Peyer's patch (tissue), 4 donors: ENCODE measurements around the gene RPL3. TPM values are rescaled to one million over a fixed set of nuclear protein-coding genes. Genes with fewer than 3 reads are reported as not detected.

Experiments
- DNase-seq, 3 donors: peaks; one replicate each; pipeline ENCODE4 v3.0.0-alpha.2; 2017 to 2019
- H3K27ac ChIP-seq, 4 donors: fragments of 200-600 bp; sonication (generic); one replicate each; pipeline ENCODE4 v1.5.1; 2016 to 2019
- H3K27me3 ChIP-seq, 2 donors: fragments of 200-600 bp; sonication (generic); one replicate each; pipeline ENCODE4 v1.5.1; 2019
- H3K36me3 ChIP-seq, 3 donors: fragments of 200-600 bp; sonication (generic); one replicate each; pipeline ENCODE4 v1.5.1; 2016 to 2019
- H3K4me1 ChIP-seq, 4 donors: fragments of 200-600 bp; sonication (generic); one replicate each; pipeline ENCODE4 v1.5.1; 2016 to 2019
- H3K4me3 ChIP-seq, 4 donors: fragments of 200-600 bp; sonication (generic); 1 replicate in 3 of 4; 2 replicates in 1 of 4; pipeline ENCODE4 v1.5.1; 2016 to 2019; ENCODE audit warnings: mild to moderate bottlenecking in 1 of 4
- H3K9me3 ChIP-seq, 4 donors: fragments of 200-600 bp; sonication (generic); one replicate each; pipeline ENCODE4 v1.5.1; 2016 to 2019; ENCODE audit warnings: mild to moderate bottlenecking in 1 of 4
- CTCF ChIP-seq, 6 experiments: fragments of 450-650 bp in 4 of 6; fragments of 200-600 bp in 2 of 6; sonication (generic) in 1 of 6; IDR thresholded peaks; one replicate each; pipeline ENCODE4 v1.5.1; 2017 to 2019; ENCODE audit warnings: antibody characterized with exemption in 6 of 6, mild to moderate bottlenecking in 3 of 6, moderate library complexity in 1 of 6
- POLR2A ChIP-seq, 2 donors: fragments of 450-650 bp; IDR thresholded peaks; one replicate each; pipeline ENCODE4 v1.5.1; 2017; ENCODE audit warnings: antibody characterized with exemption in 2 of 2, mild to moderate bottlenecking in 2 of 2, moderate library complexity in 2 of 2
- total RNA-seq, 4 donors: library from RNA; depleted of rRNA; stranded (reverse); fragments of >200 nt; gene quantifications; one replicate each; pipeline ENCODE4 v1.1.0, GENCODE V29; 2016

Gene RPL3
- total RNA-seq, 4 donors from 2014 or later: 736 to 1,914 (median 1,266) TPM

- Histone ChIP-seq H3K4me1 (no peaks in the 10 kb centered on the region), H3K36me3 (no peaks in the 10 kb centered on the region), H3K4me3 (no peak overlapping the region), H3K27me3 (no peaks in the 10 kb centered on the region), H3K9me3 (peaks cover 0 to 4% (median 0%) of the 10 kb centered on the region in 4 donors), H3K27ac (no peak overlapping the region)
- TF ChIP-seq POLR2A (IDR thresholded peaks at IDR 0.05): no peak
- no peak for TF ChIP-seq CTCF (IDR thresholded peaks at IDR 0.05)
- DNase-seq: no peak
Observed at GRCh38 chr22:39276440-39277141, 42.8 kb downstream of the RPL3 start.

- H3K9me3 ChIP-seq: peaks cover 0 to 4% (median 0%) of the 10 kb centered on the region in 4 donors
- no peak for DNase-seq
- no peaks in the 10 kb centered on the region for H3K36me3 ChIP-seq
- no peaks in the 10 kb centered on the region for H3K4me1 ChIP-seq
- no peak overlapping the region for H3K4me3 ChIP-seq
- no peak overlapping the region for H3K27ac ChIP-seq
- no peaks in the 10 kb centered on the region for H3K27me3 ChIP-seq
- TF ChIP-seq POLR2A (IDR thresholded peaks at IDR 0.05): no peak
- no peak for TF ChIP-seq CTCF (IDR thresholded peaks at IDR 0.05)
Observed at GRCh38 chr22:39275814-39276439, 43.5 kb downstream of the RPL3 start.

GRCh38 chr22:39273950-39274887 lies 45.2 kb downstream of the RPL3 start:
- no peak for DNase-seq
- Histone ChIP-seq H3K9me3 (peaks cover 0 to 4% (median 0%) of the 10 kb centered on the region in 4 donors), H3K4me3 (no peak overlapping the region), H3K27me3 (no peaks in the 10 kb centered on the region), H3K36me3 (no peaks in the 10 kb centered on the region), H3K27ac (no peak overlapping the region), H3K4me1 (no peaks in the 10 kb centered on the region)
- TF ChIP-seq POLR2A (IDR thresholded peaks at IDR 0.05) (no peak), CTCF (IDR thresholded peaks at IDR 0.05) (no peak)

- no peaks in the 10 kb centered on the region for H3K36me3 ChIP-seq
- no peak overlapping the region for H3K27ac ChIP-seq
- no peaks in the 10 kb centered on the region for H3K4me1 ChIP-seq
- no peak overlapping the region for H3K4me3 ChIP-seq
- TF ChIP-seq CTCF (IDR thresholded peaks at IDR 0.05): no peak
- no peak for TF ChIP-seq POLR2A (IDR thresholded peaks at IDR 0.05)
- DNase-seq: no peak
- no peaks in the 10 kb centered on the region for H3K27me3 ChIP-seq
- H3K9me3 ChIP-seq: no peaks in the 10 kb centered on the region
Observed at GRCh38 chr22:39270792-39271191, 48.6 kb downstream of the RPL3 start.

- TF ChIP-seq POLR2A (IDR thresholded peaks at IDR 0.05): no peak
- no peak for TF ChIP-seq CTCF (IDR thresholded peaks at IDR 0.05)
- H3K27me3 ChIP-seq: no peaks in the 10 kb centered on the region
- no peaks in the 10 kb centered on the region for H3K4me1 ChIP-seq
- H3K27ac ChIP-seq: no peak overlapping the region
- no peak for DNase-seq
- H3K9me3 ChIP-seq: no peaks in the 10 kb centered on the region
- no peak overlapping the region for H3K4me3 ChIP-seq
- H3K36me3 ChIP-seq: no peaks in the 10 kb centered on the region
Observed at GRCh38 chr22:39270280-39270679, 49.1 kb downstream of the RPL3 start.
